Stomach (tissue), 9 donors: Measurements from ENCODE around the gene S100A3. TPM values are rescaled to one million over a fixed set of nuclear protein-coding genes. Genes with fewer than 3 reads are reported as not detected.
A peak's percentile ranks its signal among the peaks of the same experiment; 100 is the strongest.

Source experiments
- DNase-seq, 2 donors: peaks; one replicate each; pipeline versions ENCODE4 v3.0.0 to v3.0.0-alpha.2; 2013 to 2019
- H3K27ac ChIP-seq, 5 donors: fragments of 200-600 bp in 4 of 5; sonication (generic) in 4 of 5; one replicate each; pipeline ENCODE4 v1.5.1; 2013 to 2019; ENCODE audit warnings: mild to moderate bottlenecking in 1 of 5, moderate library complexity in 1 of 5
- H3K27me3 ChIP-seq, 3 donors: fragments of 200-600 bp; sonication (generic); one replicate each; pipeline ENCODE4 v1.5.1; 2017 to 2019; ENCODE audit warnings: mixed run types in 1 of 3
- H3K36me3 ChIP-seq, 4 donors: fragments of 200-600 bp; sonication (generic); 1 replicate in 3 of 4; 2 replicates in 1 of 4; pipeline ENCODE4 v1.5.1; 2016 to 2019
- H3K4me1 ChIP-seq, 4 donors: fragments of 200-600 bp; sonication (generic); one replicate each; pipeline ENCODE4 v1.5.1; 2016 to 2019
- H3K4me3 ChIP-seq, 4 donors: fragments of 200-600 bp; sonication (generic) in 3 of 4; one replicate each; pipeline ENCODE4 v1.5.1; 2016 to 2019; ENCODE audit warnings: mild to moderate bottlenecking in 1 of 4
- H3K9me3 ChIP-seq, 4 donors: fragments of 200-600 bp; sonication (generic); one replicate each; pipeline ENCODE4 v1.5.1; 2016 to 2019
- EP300 ChIP-seq: sonication (generic); formaldehyde crosslinking; IDR thresholded peaks from one replicate; pipeline ENCODE4 v1.6.1; 2017; ENCODE audit warnings: antibody characterized with exemption
- POLR2A ChIP-seq, 4 donors: fragments of 450-650 bp; IDR thresholded peaks; one replicate each; pipeline ENCODE4 v1.6.1; 2016; ENCODE audit warnings: antibody characterized with exemption in 4 of 4, control low read depth in 2 of 4, mild to moderate bottlenecking in 1 of 4, moderate library complexity in 1 of 4
- POLR2AphosphoS5 ChIP-seq, 3 donors: sonication (generic); formaldehyde crosslinking; IDR thresholded peaks; one replicate each; pipeline ENCODE4 v1.6.1; 2016; ENCODE audit warnings: antibody characterized with exemption in 3 of 3
- WGBS, 5 donors: extraction: QIAGEN DNeasy Blood & Tissue Kit in 3 of 5; methylation state at CpG; one replicate each; pipeline versions ENCODE4 v1.1.5 to v1.1.7; 2013 to 2018; 5-methylcytosine and 5-hydroxymethylcytosine counted together
- intact Hi-C: fragments of 100-400 bp; cut with DNase I; formaldehyde crosslinking; loops from one replicate; pipeline ENCODE4 v1.15.1; 2023; ENCODE audit warnings: low total_unique reads
- polyA plus RNA-seq, 3 donors: library from polyadenylated mRNA; stranded (reverse); fragments of 200-250 nt; gene quantifications; one replicate each; pipeline ENCODE4 v1.2.3, GENCODE V29; 2013
- total RNA-seq, 5 donors: library from RNA; depleted of rRNA; stranded (reverse); fragments of >200 nt; gene quantifications; one replicate each; pipeline versions ENCODE4 v1.1.0 to v1.2.3, GENCODE V29; 2014 to 2016
- TF ChIP-seq, protein P1 (sequence below), 7 experiments: fragments of 450-650 bp in 4 of 7; fragments of 200-600 bp in 3 of 7; sonication (generic) in 3 of 7; IDR thresholded peaks; one replicate each; pipeline ENCODE4 v1.5.1; 2016 to 2019; ENCODE audit warnings: antibody characterized with exemption in 7 of 7, control low read depth in 2 of 7, mild to moderate bottlenecking in 1 of 7
- donor health status: healthy with polysubstance abuse.
- donor health status: Bipolar disorder and iron deficiency.
- donor health status: healthy.

The S100A3 gene
- total and polyA plus RNA-seq, 8 donors = 2.6 to 15.0 (median 5.4) TPM; not detected in 5

DNA sequence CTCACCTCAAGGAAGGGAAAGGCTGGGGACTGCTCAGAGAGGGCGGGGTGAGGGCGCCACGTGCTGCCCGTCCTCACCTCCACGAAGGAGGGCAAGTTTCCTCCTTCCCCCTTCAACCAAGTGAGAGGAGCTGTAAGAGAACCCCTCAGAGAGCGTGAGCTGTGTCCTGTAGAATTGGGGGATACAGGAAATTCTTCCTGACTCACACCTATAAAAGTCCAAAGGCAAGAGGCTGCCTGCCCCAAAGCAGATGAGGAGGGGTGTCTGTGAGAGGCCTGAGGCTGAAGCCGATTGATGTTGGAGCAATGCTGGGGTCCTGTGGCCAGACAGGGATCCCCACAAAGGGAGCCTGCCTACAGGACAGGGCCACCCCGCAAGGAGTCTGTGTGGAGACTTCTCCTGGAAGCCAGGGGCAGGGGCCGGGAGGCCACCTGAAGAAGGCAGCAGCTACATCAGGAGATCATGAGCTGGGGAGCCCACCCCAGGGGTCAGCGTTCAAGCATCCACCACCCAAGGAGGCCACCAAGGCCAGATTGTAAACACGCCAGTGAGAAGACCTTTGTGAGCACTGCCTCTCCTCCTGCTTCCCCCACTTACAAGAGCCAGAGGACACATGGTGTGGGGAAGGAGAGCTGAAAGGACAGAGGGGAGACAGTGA is 41.0 kb downstream of the S100A3 start:
- intact Hi-C loops = no loop called here
- H3K4me1 ChIP-seq = peaks cover 4 to 25% (median 15%) of the 10 kb centered on the region in 4 donors

GRCh38 chr1:153506831-153507413 is 42.1 kb downstream of the S100A3 start:
- Histone ChIP-seq H3K36me3 (no peaks in the 10 kb centered on the region), H3K9me3 (no peaks in the 10 kb centered on the region), H3K4me3 (no peak overlapping the region), H3K27ac (peak overlapping the region; percentile 59 to 82 (median 72)), H3K27me3 (no peaks in the 10 kb centered on the region), H3K4me1 (peaks cover 4 to 25% (median 15%) of the 10 kb centered on the region in 4 donors)
- WGBS, 5 donors = 50 to 64% (median 58%) methylated on average over 7 of the region's 7 CpGs
- peak; percentile 52 to 90 for DNase-seq
- peak; percentile 72 to 78 (median 78) for TF ChIP-seq POLR2AphosphoS5 (IDR thresholded peaks at IDR 0.05)
- no peak for TF ChIP-seq EP300
- intact Hi-C loops = no loop called here

More for the DNA sequence above, 41.0 kb downstream of the S100A3 start:
- WGBS, 5 donors = 76 to 95% (median 82%) methylated on average over 7 to 11 of the region's 11 CpGs
- Histone ChIP-seq H3K36me3 (no peaks in the 10 kb centered on the region), H3K27ac (peak overlapping the region in 4 of 5 donors; percentile 59 to 82 (median 76)), H3K4me3 (no peak overlapping the region), H3K27me3 (no peaks in the 10 kb centered on the region), H3K9me3 (no peaks in the 10 kb centered on the region)
- no peak for DNase-seq
- TF ChIP-seq POLR2AphosphoS5 (IDR thresholded peaks at IDR 0.05) (no peak), POLR2A (IDR thresholded peaks at IDR 0.05) (no peak), EP300 (no peak)
- TF ChIP-seq, protein P1, sequence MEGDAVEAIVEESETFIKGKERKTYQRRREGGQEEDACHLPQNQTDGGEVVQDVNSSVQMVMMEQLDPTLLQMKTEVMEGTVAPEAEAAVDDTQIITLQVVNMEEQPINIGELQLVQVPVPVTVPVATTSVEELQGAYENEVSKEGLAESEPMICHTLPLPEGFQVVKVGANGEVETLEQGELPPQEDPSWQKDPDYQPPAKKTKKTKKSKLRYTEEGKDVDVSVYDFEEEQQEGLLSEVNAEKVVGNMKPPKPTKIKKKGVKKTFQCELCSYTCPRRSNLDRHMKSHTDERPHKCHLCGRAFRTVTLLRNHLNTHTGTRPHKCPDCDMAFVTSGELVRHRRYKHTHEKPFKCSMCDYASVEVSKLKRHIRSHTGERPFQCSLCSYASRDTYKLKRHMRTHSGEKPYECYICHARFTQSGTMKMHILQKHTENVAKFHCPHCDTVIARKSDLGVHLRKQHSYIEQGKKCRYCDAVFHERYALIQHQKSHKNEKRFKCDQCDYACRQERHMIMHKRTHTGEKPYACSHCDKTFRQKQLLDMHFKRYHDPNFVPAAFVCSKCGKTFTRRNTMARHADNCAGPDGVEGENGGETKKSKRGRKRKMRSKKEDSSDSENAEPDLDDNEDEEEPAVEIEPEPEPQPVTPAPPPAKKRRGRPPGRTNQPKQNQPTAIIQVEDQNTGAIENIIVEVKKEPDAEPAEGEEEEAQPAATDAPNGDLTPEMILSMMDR (IDR thresholded peaks at IDR 0.05) = no peak

GRCh38 chr1:153506386-153506785 is 42.7 kb downstream of the S100A3 start:
- no peak for DNase-seq
- peak overlapping the region in 4 of 5 donors; percentile 10 to 82 (median 76) for H3K27ac ChIP-seq

GRCh38 chr1:153505576-153505975 is 43.5 kb downstream of the S100A3 start:
- DNase-seq = no peak
- H3K27me3 ChIP-seq = no peaks in the 10 kb centered on the region
- H3K9me3 ChIP-seq = no peaks in the 10 kb centered on the region
- no peak overlapping the region for H3K4me3 ChIP-seq
- WGBS, 5 donors = 71 to 100% (median 88%) methylated on average over 1 of the region's 1 CpG
- H3K36me3 ChIP-seq = no peaks in the 10 kb centered on the region
- TF ChIP-seq POLR2A (IDR thresholded peaks at IDR 0.05) = no peak
- no peak for TF ChIP-seq POLR2AphosphoS5 (IDR thresholded peaks at IDR 0.05)
- TF ChIP-seq, protein P1 (IDR thresholded peaks at IDR 0.05) = no peak
- no peak for TF ChIP-seq EP300
- H3K4me1 ChIP-seq = peaks cover 4 to 20% (median 10%) of the 10 kb centered on the region in 4 donors
- intact Hi-C loops = no loop called here
- peak overlapping the region in 1 of 5 donors; percentile 79 for H3K27ac ChIP-seq

More at GRCh38 chr1:153506386-153506785, 42.7 kb downstream of the S100A3 start:
- H3K4me3 ChIP-seq = no peak overlapping the region
- no peaks in the 10 kb centered on the region for H3K36me3 ChIP-seq
- no peaks in the 10 kb centered on the region for H3K27me3 ChIP-seq
- TF ChIP-seq EP300 (no peak), POLR2A (IDR thresholded peaks at IDR 0.05) (no peak), POLR2AphosphoS5 (IDR thresholded peaks at IDR 0.05) (no peak)
- TF ChIP-seq, protein P1 (IDR thresholded peaks at IDR 0.05) = no peak
- 79 to 87% (median 84%) methylated on average over 5 of the region's 5 CpGs for WGBS, 5 donors
- no peaks in the 10 kb centered on the region for H3K9me3 ChIP-seq
- H3K4me1 ChIP-seq = peaks cover 4 to 25% (median 15%) of the 10 kb centered on the region in 4 donors
- intact Hi-C loops = no loop called here
